ELF-1 (cell line): ENCODE data around the gene CPM.

Experiments used
- DNase-seq: peaks from one replicate; pipeline ENCODE4 v3.0.0-alpha.2; 2016; ENCODE audit warnings: low read depth, low spot score

CPM gene

GRCh38 chr12:68932961-68933893 lies at the start of gene CPM:
TSS of gene CPM (minus strand) at chr12:68933171. CDS start at chr12:68932837, 334 bp downstream.
- DNase-seq, result peak; percentile 63

- no peak for DNase-seq
Observed at GRCh38 chr12:68981516-68981915, 48.5 kb upstream of the CPM start.

DNA sequence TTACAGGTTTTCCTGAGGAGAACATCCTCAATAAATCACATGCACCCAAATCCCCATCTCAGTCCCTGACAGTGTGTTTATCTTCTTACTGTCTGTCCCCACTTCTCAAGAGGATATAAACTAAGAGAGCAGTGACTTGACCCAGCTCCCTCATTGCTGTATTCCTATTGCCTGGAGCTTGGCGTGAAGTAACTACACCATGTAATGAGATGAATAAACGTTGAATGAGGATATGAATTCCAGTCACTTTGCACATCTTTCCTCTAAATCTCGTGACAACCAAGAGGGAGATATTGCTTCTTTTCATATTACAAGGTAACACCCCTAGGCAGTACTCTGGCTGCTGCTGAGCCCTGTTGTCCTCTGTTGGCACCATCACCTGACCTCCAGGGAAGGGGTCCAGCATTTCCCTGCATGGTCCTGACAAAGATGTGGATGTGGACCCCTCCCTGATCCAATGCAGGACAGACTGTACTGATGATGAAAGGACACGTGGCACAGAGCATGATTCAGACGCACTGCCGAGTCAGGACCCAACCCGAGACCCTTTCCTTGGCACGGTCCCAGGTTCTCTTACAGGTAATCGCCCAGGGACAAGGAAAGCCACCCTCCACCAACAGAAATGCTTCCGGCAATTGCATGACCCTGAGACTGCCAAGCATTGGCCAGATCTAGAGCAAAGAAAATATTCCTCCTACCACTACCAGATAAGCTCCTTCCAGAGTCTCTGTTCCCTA lies 47.7 kb upstream of the CPM start:
- no peak for DNase-seq

DNA sequence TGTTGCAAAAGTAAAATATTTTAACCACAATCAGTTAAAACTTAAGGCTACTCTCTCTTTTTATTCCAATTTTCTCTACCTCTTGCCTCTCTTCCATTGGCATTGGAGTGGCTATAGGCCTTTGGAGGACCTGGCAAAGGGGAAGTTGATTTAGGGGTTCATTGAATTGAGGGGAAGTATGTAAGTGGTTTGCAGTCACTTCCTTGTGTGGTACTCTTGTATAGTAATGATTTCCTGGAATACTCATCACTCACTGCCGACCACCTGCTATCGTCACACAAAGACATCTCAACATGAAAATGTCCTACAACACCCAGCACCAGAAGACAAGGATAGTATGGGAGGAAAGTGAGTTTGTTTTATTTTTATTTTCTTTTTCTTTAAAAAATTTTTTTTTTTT lies 45.7 kb upstream of the CPM start:
- no peak for DNase-seq

- DNase-seq, result no peak
Observed at GRCh38 chr12:68977909-68978610, 45.1 kb upstream of the CPM start.

DNA sequence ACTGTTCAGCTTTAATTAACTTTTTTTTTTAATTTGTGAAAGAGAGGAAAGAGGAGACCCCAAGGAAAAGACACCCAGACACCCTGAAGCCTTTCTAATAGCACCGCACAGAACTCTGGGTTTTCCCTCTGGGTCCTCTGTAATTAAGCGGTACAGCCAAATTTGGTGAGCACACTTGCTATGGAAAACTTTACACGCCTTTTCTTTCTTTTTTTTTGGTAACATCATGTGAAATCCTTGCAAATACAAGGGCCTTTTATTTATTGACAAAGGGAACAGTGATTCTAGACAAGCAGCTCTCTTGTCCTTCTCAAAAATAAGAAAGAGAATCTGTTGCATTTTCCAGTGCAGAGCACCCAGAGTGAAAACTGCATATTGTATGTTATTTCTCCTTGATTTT lies 44.4 kb upstream of the CPM start:
- no peak for DNase-seq

GRCh38 chr12:68976395-68976841 lies 43.4 kb upstream of the CPM start:
- DNase-seq, result no peak

GRCh38 chr12:68975811-68976210 lies 42.8 kb upstream of the CPM start:
- no peak for DNase-seq

- DNase-seq, result no peak
Observed at GRCh38 chr12:68972595-68972994, 39.6 kb upstream of the CPM start.

DNA sequence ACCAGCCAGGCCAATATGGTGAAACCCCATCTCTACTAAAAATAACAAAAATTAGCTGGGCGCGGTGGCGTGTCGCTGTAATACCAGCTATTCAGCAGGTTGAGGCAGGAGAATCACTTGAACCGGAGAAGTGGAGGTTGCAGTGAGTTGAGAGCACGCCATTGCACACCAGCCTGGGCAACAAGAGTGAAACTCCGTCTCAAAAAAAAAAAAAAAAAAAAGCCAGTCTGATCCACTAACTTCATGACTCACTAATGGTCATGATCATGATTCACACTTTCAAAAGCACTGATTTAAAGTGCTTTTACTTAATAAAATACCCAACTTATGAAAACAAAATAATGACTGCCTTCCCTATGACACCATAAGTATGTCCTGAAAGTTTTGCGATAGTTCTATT lies 38.4 kb upstream of the CPM start:
- DNase-seq, result no peak

GRCh38 chr12:68970951-68971350 lies 38.0 kb upstream of the CPM start:
- no peak for DNase-seq

GRCh38 chr12:68970306-68970705 lies 37.3 kb upstream of the CPM start:
- no peak for DNase-seq

GRCh38 chr12:68967046-68967445 lies 34.1 kb upstream of the CPM start:
- DNase-seq, result no peak

DNA sequence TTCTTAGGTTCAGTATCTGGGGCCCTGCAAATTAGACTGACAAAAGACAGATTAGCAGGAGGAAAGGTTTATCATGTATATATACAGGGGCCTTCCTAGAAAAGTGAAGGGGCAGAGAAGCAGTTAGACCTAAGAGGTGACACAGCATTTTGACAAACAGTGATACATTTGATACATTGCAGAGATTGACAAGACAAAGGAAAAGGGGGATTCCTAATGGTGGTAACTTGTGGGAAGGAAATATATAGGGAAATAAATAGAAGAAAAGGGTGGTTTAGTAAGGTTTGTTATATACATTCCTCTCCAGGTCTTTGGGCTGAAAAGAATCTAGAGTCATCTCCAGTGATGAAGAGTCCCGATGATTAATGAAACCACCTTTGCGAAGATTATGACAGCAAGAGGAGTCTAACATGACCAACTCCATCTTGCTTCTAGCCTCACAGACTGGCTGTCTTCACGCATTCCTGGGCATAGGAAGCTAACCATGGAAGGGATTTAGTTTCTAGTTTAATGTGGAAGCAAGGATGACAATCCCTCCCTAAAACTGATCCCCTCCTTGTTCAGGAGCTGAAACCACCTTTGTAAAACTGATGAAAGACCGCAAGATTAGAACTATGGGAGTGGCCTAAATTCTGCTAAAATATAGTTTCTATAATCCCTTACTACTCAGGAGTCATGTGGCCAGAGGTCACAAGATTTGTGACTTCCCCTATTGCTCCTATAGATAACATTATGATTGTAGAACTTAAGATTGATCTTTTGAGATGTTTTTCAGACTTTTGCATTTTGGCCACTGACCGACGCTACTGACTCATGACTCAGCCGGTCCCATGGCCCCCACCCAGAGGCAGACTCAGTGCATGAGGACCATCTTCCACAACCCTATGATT lies 31.1 kb upstream of the CPM start:
- no peak for DNase-seq

DNA sequence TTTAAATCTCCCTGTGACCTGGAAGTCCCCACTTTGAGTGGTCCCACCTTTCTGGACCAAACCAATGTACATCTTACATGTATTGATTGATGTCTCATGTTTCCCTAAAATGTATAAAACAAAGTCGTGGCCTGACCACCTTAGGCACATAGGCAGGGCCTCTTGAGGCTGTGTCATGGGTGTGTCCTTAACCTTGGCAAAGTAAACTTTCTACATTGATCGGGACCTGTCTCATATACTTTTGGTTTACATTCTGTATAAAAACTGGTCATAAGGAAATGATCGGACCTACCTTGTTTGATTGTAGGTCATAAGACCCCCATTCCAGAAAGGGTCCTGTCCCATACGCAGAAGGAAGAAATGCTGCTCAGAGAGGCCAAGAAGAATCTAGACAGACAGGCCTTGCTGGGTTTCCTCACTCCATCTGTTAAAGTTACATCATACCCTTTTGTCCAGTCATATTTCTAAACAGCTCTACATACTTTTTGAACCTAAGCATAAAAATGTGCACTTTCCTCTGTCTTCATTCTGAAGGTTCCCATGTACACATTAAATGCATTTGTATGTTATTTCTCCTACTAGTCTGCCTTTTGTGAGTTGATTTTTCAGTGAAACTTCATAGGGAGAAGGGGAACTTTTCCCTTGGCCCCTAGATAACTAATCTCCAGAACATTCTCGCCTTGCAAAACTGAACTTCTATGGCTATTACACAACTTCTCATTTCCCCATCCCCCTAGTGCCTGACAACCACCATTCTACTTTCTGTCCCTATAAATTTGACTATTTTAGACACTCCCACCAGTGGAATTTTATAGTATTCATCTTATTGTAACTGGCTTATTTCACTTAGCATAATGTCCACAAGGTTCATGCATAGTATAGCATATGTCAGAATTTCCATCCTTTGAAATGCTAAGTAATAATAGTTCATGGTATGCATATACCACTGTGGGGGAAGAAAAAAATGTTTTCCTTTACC lies 30.2 kb upstream of the CPM start:
- no peak for DNase-seq

GRCh38 chr12:68959891-68960464 lies 27.0 kb upstream of the CPM start:
- DNase-seq, result no peak

GRCh38 chr12:68959143-68959858 lies 26.3 kb upstream of the CPM start:
- no peak for DNase-seq

DNA sequence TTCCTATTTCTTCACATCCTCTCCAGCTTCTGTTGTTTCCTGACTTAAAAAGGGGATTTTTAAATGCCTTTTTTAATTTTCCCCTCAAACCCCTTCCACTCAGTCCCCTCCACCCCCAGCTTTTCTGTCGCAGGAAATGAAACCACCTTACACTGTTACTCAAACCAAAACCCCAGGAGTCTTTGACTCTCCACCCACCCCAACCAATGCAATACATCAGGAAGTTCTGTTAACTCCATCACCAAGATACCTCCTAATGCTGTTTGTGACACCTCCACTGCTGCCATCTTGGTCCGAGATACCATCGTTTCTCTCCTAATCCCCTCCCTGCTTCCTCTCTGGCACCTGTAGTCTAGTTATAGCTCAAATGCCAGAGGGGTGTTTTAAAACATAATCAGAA lies 25.4 kb upstream of the CPM start:
- no peak for DNase-seq

DNA sequence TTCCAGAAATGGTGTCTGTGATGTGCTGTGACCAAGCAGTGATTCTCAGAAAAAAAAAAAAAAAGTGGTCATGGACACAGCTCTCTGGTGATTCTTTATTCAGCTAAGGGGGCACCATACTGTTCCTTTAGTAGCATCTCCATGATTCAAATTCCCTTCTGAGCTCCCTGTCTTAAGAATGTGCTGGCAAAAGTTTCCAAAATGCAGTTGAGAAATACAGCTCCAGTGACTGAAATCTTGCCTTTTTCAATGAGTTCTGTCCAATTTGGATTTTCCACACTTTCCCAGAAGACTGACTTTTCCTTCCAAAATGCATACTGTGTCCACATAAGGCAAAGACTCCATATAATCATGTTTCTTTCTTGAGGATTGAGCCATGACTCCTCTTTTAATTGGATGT lies 24.3 kb upstream of the CPM start:
- DNase-seq, result no peak
